Fibroblast of skin of left biceps (primary cell): ENCODE measurements around the gene MZF1.
"Not testable (repeated sequence)": the region's sequence is repeated elsewhere in the genome, so short reads cannot be mapped to it uniquely, and the experiment has no call there.

Experiments used
- DNase-seq, 2 experiments: peaks; one replicate each; pipeline ENCODE4 v3.0.0-alpha.2; 2013; ENCODE audit warnings: low read depth in 2 of 2

The MZF1 gene

GRCh38 chr19:58542641-58543372 is 30.3 kb downstream of the MZF1 start:
- DNase-seq, result not testable (repeated sequence)

- DNase-seq, result not testable (repeated sequence)
Observed at GRCh38 chr19:58539169-58539559, 34.0 kb downstream of the MZF1 start.

- no peak for DNase-seq
Observed at GRCh38 chr19:58538257-58539168, 34.6 kb downstream of the MZF1 start.

DNA sequence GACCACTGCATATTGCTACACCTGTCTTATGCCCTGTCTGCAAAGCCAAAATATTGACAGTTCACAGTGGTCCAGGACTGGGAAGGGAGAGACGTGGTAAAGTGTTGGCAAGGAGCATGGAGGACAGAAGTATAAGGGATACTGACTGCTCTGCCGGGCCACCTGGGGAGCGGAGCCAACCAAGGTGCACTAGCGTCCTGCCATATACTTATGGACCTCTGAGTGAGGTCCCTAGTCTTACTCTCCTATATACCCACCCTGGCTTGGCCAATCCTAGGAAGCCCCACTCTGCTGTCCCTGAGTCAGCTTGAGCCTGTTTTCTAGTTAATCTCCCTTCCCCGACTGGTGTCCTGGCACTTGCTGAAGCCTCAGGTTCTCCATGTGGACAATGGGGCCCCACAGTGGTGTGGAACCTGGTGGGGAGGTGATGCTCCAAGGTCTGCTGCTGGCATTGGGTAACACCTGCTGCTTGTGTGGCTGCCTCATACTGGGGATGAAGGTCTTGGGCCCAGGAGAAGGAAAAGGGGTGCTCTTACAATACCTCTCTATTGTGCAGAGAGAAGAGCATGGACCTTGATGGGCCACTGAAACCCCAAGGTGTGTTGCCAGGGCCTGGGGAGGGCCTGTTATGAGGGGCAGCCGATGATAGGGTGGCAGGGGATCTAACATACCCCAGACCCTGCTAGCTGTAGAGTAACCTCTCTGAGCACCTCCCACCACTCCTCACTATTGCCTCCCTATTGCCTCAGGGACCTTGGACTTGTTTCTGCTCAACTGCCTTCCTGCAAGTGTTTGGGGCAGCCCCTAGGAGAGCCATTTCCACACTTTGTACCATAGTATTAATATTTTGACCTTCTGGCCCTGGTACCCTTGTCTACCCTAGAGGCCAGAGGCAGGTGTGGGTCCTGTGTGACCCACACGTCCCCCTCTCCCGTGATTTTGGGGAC is 36.0 kb downstream of the MZF1 start:
- no peak for DNase-seq

GRCh38 chr19:58535857-58536256 is 37.3 kb downstream of the MZF1 start:
- no peak for DNase-seq

GRCh38 chr19:58531034-58531840 is 41.9 kb downstream of the MZF1 start:
- DNase-seq, result no peak

DNA sequence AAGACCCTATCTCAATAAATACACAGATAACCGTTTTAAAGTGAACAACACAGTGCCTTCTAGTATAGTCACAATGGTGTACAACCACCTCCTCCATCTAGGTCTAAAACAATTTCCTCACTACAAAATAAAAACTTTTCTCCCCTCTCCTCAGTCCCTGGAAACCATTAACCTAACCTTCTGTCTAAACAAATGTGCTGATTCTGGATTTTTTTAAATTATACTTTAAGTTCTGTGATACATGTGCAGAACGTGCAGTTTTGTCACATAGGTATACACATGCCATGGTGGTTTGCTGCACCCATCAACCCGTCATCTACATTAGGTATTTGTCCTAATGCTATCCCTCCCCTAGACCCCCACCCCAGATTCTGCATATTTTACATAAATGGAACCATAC is 43.7 kb downstream of the MZF1 start:
- no peak for DNase-seq

DNA sequence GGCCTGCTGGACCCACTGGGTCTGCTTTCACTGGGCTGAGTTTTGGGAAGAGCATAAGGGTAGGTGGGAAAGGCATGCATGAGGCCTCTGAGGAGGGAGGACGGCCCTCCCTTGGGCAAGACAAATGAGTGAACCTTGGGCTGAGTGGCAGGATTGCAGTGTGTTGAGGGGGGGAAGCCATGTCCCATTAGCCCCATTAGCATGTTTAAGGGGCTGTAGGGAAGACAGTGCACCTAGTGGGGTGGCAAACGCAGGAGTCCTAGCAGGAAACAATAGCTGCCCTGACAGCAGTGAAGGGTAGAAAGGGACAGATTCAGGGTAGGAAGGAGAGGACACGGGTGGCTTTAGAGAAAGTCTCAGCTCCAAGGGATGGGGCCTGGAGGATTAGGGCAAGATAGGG is 50.4 kb downstream of the MZF1 start:
- DNase-seq, result no peak

GRCh38 chr19:58521651-58522050 is 51.5 kb downstream of the MZF1 start:
- no peak for DNase-seq

DNA sequence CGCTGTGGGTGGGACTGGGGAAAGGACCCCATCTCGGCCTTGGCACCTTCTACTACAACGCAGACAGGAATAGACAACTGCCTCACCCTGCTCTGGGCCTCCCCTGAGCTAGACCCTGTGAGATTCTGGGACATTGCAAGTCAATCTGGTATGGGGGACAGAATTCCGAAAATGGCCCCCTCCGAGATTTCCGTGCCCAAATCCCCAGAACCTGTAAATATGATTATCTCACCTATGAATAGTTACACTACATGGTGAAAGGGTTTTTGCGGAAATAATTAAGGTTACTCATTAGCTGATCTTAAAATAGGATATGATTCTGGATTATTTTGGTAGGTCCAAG is 52.9 kb downstream of the MZF1 start:
- DNase-seq, result no peak

- DNase-seq, result peak; percentile 90 to 91
Observed at GRCh38 chr19:58519355-58520256, 53.5 kb downstream of the MZF1 start, which contains the start of gene ZBTB45. TSS of gene ZBTB45 (minus strand) at chr19:58519810. CDS start at chr19:58517673, 2,137 bp downstream.

DNA sequence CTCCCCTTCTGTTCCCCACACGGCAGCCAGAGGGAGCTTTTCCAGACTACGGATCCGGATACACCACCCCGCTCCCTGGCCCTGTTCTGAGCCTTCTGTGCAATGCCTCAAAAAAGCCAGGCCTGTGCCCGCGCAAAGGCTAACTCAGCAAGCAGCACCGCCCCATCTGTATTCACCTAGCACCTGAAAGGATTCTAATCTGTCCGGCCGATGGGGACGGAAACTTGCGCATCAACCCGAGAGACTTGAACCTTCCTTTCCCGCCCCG is 54.1 kb downstream of the MZF1 start:
- peak; percentile 30 to 35 for DNase-seq

GRCh38 chr19:58518256-58519086 is 54.7 kb downstream of the MZF1 start:
- DNase-seq, result no peak

DNA sequence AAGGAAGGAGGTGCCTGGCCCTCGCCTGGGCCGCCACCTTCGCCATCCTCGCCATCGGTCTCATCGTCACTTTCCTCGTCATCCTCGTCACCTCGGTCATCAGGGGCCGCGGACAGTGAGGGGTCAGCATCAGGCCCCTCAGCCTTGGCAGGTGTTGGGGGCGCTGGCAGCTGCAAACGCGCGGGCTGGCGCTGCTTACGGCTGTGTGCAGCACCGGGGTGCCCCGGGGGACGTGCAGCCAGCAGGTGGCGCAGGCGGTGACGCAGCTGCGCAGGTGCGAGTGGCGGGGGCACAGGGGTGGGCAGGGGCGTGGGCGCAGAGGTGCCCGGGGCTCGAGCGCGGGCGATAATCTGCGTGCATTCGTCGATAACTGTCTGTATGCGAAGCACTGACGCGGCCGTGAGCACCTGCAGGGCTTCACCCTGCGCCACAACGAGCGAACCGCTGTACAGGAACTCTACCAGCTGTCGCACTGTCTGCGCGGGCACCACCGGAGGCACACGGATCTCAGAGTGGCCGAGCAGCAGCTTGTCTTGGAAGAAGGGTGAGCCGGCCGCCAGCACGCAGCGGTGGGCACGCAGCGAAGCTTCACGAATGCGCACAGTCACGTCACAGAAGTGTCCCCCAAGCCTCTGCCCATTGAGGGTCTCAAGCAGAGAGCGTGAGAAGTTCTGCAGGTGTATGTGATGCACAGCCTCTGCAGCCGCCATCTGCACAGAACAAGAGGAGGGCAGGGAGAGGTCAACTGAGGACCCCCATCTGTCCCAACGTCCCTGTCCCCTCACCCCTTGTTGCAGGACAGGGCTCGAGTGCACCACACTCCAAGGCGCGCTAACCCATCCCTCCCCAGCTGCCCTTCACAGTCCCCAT is 55.9 kb downstream of the MZF1 start:
- no peak for DNase-seq

DNA sequence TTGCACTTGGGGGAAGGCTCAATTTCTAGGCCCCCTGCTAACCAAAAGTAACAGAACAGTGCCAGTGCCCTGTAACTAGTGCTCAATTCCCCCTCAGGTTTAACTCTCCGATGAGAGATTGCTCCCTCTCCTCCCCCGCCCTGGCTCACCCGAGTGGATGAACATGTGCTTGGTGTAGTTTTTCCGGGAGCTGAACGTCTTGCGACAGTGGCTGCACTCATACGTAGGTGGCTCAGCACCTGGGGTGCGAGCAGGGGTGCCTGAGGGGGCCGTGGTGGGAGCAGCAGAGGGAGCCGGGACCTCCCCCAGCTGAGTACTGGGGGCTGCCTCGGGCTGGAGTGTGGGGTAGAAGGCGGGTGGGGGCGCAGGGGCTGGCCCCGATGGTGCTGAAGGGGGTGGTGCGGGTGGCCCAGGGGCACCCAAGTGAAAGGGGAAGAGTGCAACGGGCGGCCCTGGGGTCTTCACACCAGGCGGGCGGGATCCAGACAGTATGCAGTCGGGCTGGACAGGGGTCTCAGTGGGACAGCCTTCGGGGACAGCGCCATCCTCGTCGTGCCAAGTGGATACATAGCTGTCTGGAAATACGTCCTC is 56.8 kb downstream of the MZF1 start:
- DNase-seq, result no peak

DNA sequence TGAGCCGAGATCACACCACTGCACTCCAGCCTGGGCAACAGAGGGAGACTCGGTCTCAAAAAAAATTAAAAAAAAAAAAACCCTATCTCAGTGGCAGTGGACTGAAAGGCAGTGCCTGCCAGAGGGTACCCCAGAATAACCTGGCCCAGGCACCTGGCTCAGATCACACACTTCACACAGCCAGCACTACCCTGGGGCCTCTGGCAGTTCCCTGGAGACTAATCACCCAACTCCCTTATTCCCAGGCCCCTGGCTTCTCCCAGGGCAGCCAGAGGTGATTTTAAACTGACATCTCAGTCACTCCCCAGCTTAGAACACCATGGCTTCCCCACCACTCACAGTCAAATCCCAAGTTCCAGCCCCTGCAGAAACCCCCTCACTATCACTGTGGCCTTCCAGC is 57.9 kb downstream of the MZF1 start:
- DNase-seq, result no peak

- DNase-seq, result no peak
Observed at GRCh38 chr19:58514564-58515022, 58.5 kb downstream of the MZF1 start.
